BJ (cell line): ENCODE data around the gene NLE1. TPM values are rescaled to one million over a fixed set of nuclear protein-coding genes. Genes with fewer than 3 reads are reported as not detected.

Experiments
- CTCF ChIA-PET: fragments of 350-600 bp; formaldehyde crosslinking; extraction: SDS; loops from one replicate; lab custom pipeline; 2021; ENCODE audit warnings: antibody characterized with exemption, inconsistent platforms; lab: Yijun Ruan, JAX
- POLR2A ChIA-PET: fragments of 300-600 bp; sonication (Branson Sonifier 250); formaldehyde crosslinking; extraction: SDS; loops from one replicate; lab custom pipeline; 2021; ENCODE audit warnings: antibody characterized with exemption; lab: Charles Lee
- DNase-seq: peaks from one replicate; pipeline ENCODE4 v3.0.0-alpha.2; 2011; ENCODE audit warnings: low read depth
- H3K27me3 ChIP-seq: 2 replicates; pipeline ENCODE4 v1.6.0; 2011; ENCODE audit warnings: low read length; ENCODE audit not compliant: control insufficient read depth, insufficient read depth
- H3K36me3 ChIP-seq: 2 replicates; pipeline ENCODE4 v1.5.1; 2011; ENCODE audit warnings: low read length; ENCODE audit not compliant: control insufficient read depth, insufficient read depth
- H3K4me3 ChIP-seq: 2 replicates; pipeline ENCODE4 v1.5.1; 2011; ENCODE audit warnings: low read depth, mild to moderate bottlenecking, control low read depth, low read length
- CTCF ChIP-seq: IDR thresholded peaks from 2 replicates; pipeline ENCODE4 v1.5.1; 2011; ENCODE audit warnings: low read depth, mild to moderate bottlenecking, control low read depth, inconsistent platforms, low read length, moderate library complexity; ENCODE audit not compliant: insufficient read depth
- polyA plus RNA-seq: library from polyadenylated mRNA; depleted of rRNA; stranded (reverse); fragments of >200 nt; gene quantifications from 2 replicates; pipeline ENCODE4 v1.2.3, GENCODE V29; 2011

The NLE1 gene
- polyA plus RNA-seq, 1 experiment: 14.9 TPM

- ChIA-PET CTCF (interaction anchor here (1.1 kb wide), 1 partner anchor 12 kb away, joined by 3 read pairs; no protein-coding TSS in a partner anchor), POLR2A (no interaction called here)
- no peak for TF ChIP-seq CTCF
- H3K27me3 ChIP-seq: no peaks in the 10 kb centered on the region; the same call in none of the 2 replicates
- no peak for DNase-seq
- H3K4me3 ChIP-seq: no peak overlapping the region
- no peaks in the 10 kb centered on the region for H3K36me3 ChIP-seq
Measured at GRCh38 chr17:35163886-35164285, 21.8 kb upstream of the NLE1 start.

- DNase-seq: no peak
- ChIA-PET POLR2A (no interaction called here), CTCF (interaction anchor here (1.0 kb wide), 1 partner anchor 15 kb away, joined by 3 read pairs; no protein-coding TSS in a partner anchor)
- peaks cover 2% of the 10 kb centered on the region for H3K27me3 ChIP-seq
- no peak overlapping the region for H3K4me3 ChIP-seq
- no peak for TF ChIP-seq CTCF
- no peaks in the 10 kb centered on the region for H3K36me3 ChIP-seq
Measured at GRCh38 chr17:35162755-35163154, 20.7 kb upstream of the NLE1 start.

- ChIA-PET POLR2A (no interaction called here), CTCF (interaction anchor here (0.6 kb wide), 2 partner anchors 19 to 221 kb away, joined by 3 read pairs; no protein-coding TSS in a partner anchor)
- peaks cover 2% of the 10 kb centered on the region for H3K27me3 ChIP-seq
- H3K36me3 ChIP-seq: no peaks in the 10 kb centered on the region
- no peak overlapping the region for H3K4me3 ChIP-seq
- no peak for DNase-seq
- TF ChIP-seq CTCF: no peak
Measured at GRCh38 chr17:35161281-35161761, 19.2 kb upstream of the NLE1 start.

GRCh38 chr17:35160354-35161201 lies 18.5 kb upstream of the NLE1 start:
- DNase-seq: no peak
- ChIA-PET POLR2A (no interaction called here), CTCF (interaction anchor here (0.6 to 0.9 kb wide), 2 partner anchors 10 to 19 kb away, joined by 3 read pairs; no protein-coding TSS in a partner anchor)
- TF ChIP-seq CTCF: no peak
- no peaks in the 10 kb centered on the region for H3K36me3 ChIP-seq
- peaks cover 2% of the 10 kb centered on the region for H3K27me3 ChIP-seq
- H3K4me3 ChIP-seq: no peak overlapping the region

- ChIA-PET CTCF (interaction anchor here (0.9 kb wide), 1 partner anchor 11 kb away, joined by 3 read pairs; no protein-coding TSS in a partner anchor), POLR2A (no interaction called here)
- H3K36me3 ChIP-seq: no peaks in the 10 kb centered on the region
- no peak overlapping the region for H3K4me3 ChIP-seq
- H3K27me3 ChIP-seq: peaks cover 2% of the 10 kb centered on the region
- no peak for DNase-seq
- no peak for TF ChIP-seq CTCF
Measured at GRCh38 chr17:35159940-35160339, 17.8 kb upstream of the NLE1 start.
